K562 (cell line): ENCODE data around the gene PLCD1. TPM values are rescaled to one million over a fixed set of nuclear protein-coding genes. Genes with fewer than 3 reads are reported as not detected.

ENCODE experiments used
- ARID1B ChIP-seq: fragments of 450-650 bp; IDR thresholded peaks from 2 replicates; pipeline ENCODE4 v1.6.1; 2016; ENCODE audit warnings: antibody characterized with exemption, mild to moderate bottlenecking, inconsistent platforms
- BHLHE40 ChIP-seq: IDR thresholded peaks from 2 replicates; pipeline ENCODE4 v1.6.1; 2011; ENCODE audit warnings: low read length, improper control_type of control experiment
- FIP1L1 ChIP-seq: fragments of 200-400 bp; formaldehyde crosslinking; IDR thresholded peaks from 2 replicates; pipeline ENCODE4 v1.6.1; 2018; ENCODE audit warnings: mild to moderate bottlenecking, low read depth, low read length; ENCODE audit not compliant: poor library complexity, severe bottlenecking
- FOXJ2 ChIP-seq: fragments of 200-800 bp; sonication (Bioruptor generic); IDR thresholded peaks from 2 replicates; pipeline ENCODE4 v1.6.1; 2016; ENCODE audit warnings: missing genetic modification characterization, missing compliant biosample characterization
- FOXP4 ChIP-seq: sonication (generic); formaldehyde crosslinking; IDR thresholded peaks from 2 replicates; pipeline ENCODE4 v1.8.0; 2022; ENCODE audit warnings: mild to moderate bottlenecking, missing genetic modification reagents, borderline replicate concordance
- JUND ChIP-seq, 2 experiments: IDR thresholded peaks; 2 replicates in 1 of 2; 3 replicates in 1 of 2; pipeline ENCODE4 v1.6.1; 2011; ENCODE audit warnings: borderline replicate concordance in 2 of 2, low read depth in 2 of 2, low read length in 2 of 2, improper control_type of control experiment in 1 of 2, missing biosample characterization in 1 of 2, missing genetic modification characterization in 1 of 2, missing genetic modification reagents in 1 of 2
- KDM4B ChIP-seq, 2 experiments: fragments of 450-650 bp in 1 of 2; sonication (generic) in 1 of 2; IDR thresholded peaks; 2 replicates each; pipeline ENCODE4 v1.6.1; 2016 to 2017; ENCODE audit warnings: borderline replicate concordance in 2 of 2, antibody characterized with exemption in 1 of 2, low read depth in 1 of 2, mild to moderate bottlenecking in 1 of 2
- MTA1 ChIP-seq: fragments of 450-650 bp; IDR thresholded peaks from 2 replicates; pipeline ENCODE4 v1.6.1; 2017; ENCODE audit warnings: borderline replicate concordance
- NELFE ChIP-seq: IDR thresholded peaks from 2 replicates; pipeline ENCODE4 v1.6.1; 2011; ENCODE audit warnings: mild to moderate bottlenecking; ENCODE audit not compliant: insufficient read depth, insufficient read length
- NFIX ChIP-seq: fragments of 250-450 bp; sonication (Bioruptor Pico); IDR thresholded peaks from 2 replicates; pipeline ENCODE4 v1.4.0; 2020; ENCODE audit warnings: low read depth, mild to moderate bottlenecking, moderate library complexity
- NFRKB ChIP-seq: fragments of 450-650 bp; IDR thresholded peaks from 2 replicates; pipeline ENCODE4 v1.6.1; 2016; ENCODE audit warnings: low read depth
- POU5F1 ChIP-seq: fragments of 150-350 bp; IDR thresholded peaks from 2 replicates; pipeline ENCODE4 v1.6.1; 2014; ENCODE audit warnings: borderline replicate concordance, low read length, low read depth, mild to moderate bottlenecking; ENCODE audit not compliant: partially characterized antibody
- RBM22 ChIP-seq: fragments of 200-400 bp; formaldehyde crosslinking; IDR thresholded peaks from 2 replicates; pipeline ENCODE4 v1.6.1; 2018; ENCODE audit warnings: low read length, low read depth; ENCODE audit not compliant: poor library complexity, severe bottlenecking
- STAT6 ChIP-seq: sonication (generic); formaldehyde crosslinking; IDR thresholded peaks from 2 replicates; pipeline ENCODE4 v1.8.1; 2023; ENCODE audit warnings: mild to moderate bottlenecking, missing genetic modification reagents
- ZBTB12 ChIP-seq: fragments of 250-450 bp; sonication (Bioruptor Pico); IDR thresholded peaks from 2 replicates; pipeline ENCODE4 v1.4.0; 2020
- ZFP36 ChIP-seq: fragments of 150-350 bp; IDR thresholded peaks from 2 replicates; pipeline ENCODE4 v1.6.1; 2018; ENCODE audit warnings: low read length, low read depth; ENCODE audit not compliant: partially characterized antibody
- ZNF134 ChIP-seq: fragments of 250-450 bp; sonication (Bioruptor Pico); conservative IDR thresholded peaks from 2 replicates; pipeline ENCODE4 v1.4.0; 2020
- ZNF584 ChIP-seq: fragments of 200-800 bp; sonication (Bioruptor generic); IDR thresholded peaks from 2 replicates; pipeline ENCODE4 v1.6.1; 2016; ENCODE audit warnings: low read depth, mild to moderate bottlenecking, missing genetic modification characterization, missing compliant biosample characterization
- ZNF778 ChIP-seq: fragments of 450-650 bp; formaldehyde crosslinking; IDR thresholded peaks from 2 replicates; pipeline ENCODE4 v1.4.0; 2020; ENCODE audit warnings: mild to moderate bottlenecking, moderate library complexity
- polyA plus RNA-seq, 8 experiments: library from polyadenylated mRNA; depleted of rRNA in 4 of 8; stranded (reverse) in 5 of 8; unstranded in 3 of 8; fragments of >200 nt; fragmentation: Nextera tagmentation in 2 of 8; fragmentation: Illumina TruSeq in 1 of 8; extraction: Ambion mirVana in 2 of 8; extraction: Trizol in 1 of 8; gene quantifications; 2 replicates each; pipeline versions ENCODE4 v1.2.1 to v1.2.3, GENCODE V29; 2011 to 2014; ENCODE audit warnings: inconsistent platforms in 1 of 8, missing spikeins in 1 of 8
- total RNA-seq, 7 experiments: library from RNA; depleted of rRNA in 6 of 7; stranded (reverse); fragments of >200 nt in 6 of 7; fragmentation: Illumina TruSeq in 2 of 7; extraction: Trizol in 2 of 7; gene quantifications; 2 replicates each; pipeline versions ENCODE4 v1.2.1 to v1.2.3, GENCODE V29; 2011 to 2021; ENCODE audit warnings: low replicate concordance in 1 of 7

PLCD1 gene
- total and polyA plus RNA-seq, 9 of the 15 experiments (the other 6 are each of a cell fraction or from before 2014, with no cell fraction given) = 5.4 to 209 (median 116) TPM

GRCh38 chr3:37986479-37987314 lies 42.7 kb downstream of the PLCD1 start (continued):
- peak; percentile 86 for TF ChIP-seq JUND (IDR thresholded peaks at IDR 0.05; ENCODE audit: borderline replicate concordance, low read depth, low read length)
- peak; percentile 78; the same call in 1 of the 3 replicates for TF ChIP-seq JUND (tag; IDR thresholded peaks at IDR 0.05; ENCODE audit: borderline replicate concordance, low read depth, low read length)
- TF ChIP-seq BHLHE40 = peak; percentile 75
- no peak for TF ChIP-seq NFIX (CRISPR knock-in tag)
- no peak for TF ChIP-seq FOXP4 (CRISPR knock-in tag)
- TF ChIP-seq ZNF584 (CRISPR knock-in tag) = peak; percentile 71; the same call in 1 of the 2 replicates
- 0 out of 2 replicates have a peak, but pooled peaks have one; percentile 8 for TF ChIP-seq ZNF134 (CRISPR knock-in tag)
- TF ChIP-seq MTA1 = peak; percentile 93
- no peak for TF ChIP-seq FIP1L1
- TF ChIP-seq NFRKB = no peak
- TF ChIP-seq ZBTB12 (CRISPR knock-in tag) = no peak
- TF ChIP-seq ZNF778 (CRISPR knock-in tag) = no peak
- TF ChIP-seq STAT6 (CRISPR knock-in tag) = peak; percentile 94; the same call in 1 of the 2 replicates
- TF ChIP-seq NELFE = no peak
- TF ChIP-seq ARID1B = peak; percentile 100
- peak; percentile 27 for TF ChIP-seq ZFP36
- TF ChIP-seq KDM4B (IDR thresholded peaks at IDR 0.05; ENCODE audit: borderline replicate concordance in 2 of 2, low read depth in 1 of 2) = no peak; a peak in 2 of 4 replicates
- TF ChIP-seq POU5F1 = no peak
- TF ChIP-seq RBM22 = no peak
- TF ChIP-seq FOXJ2 (tag) = peak; percentile 74; the same call in 1 of the 2 replicates
